Measurements from ENCODE around the gene POU2AF1. TPM values are rescaled to one million over a fixed set of nuclear protein-coding genes. Genes with fewer than 3 reads are reported as not detected.

The POU2AF1 gene
- total RNA-seq, 4 donors from 2014 or later: 0.17 to 2.1 TPM; not detected in 2

GRCh38 chr11:111327908-111328624, 51.0 kb downstream of the POU2AF1 start:
- TF ChIP-seq CTCF (IDR thresholded peaks at IDR 0.05; ENCODE audit: low read depth): no peak

- TF ChIP-seq CTCF (IDR thresholded peaks at IDR 0.05; ENCODE audit: low read depth): no peak
Measured at GRCh38 chr11:111326824-111327223, 52.3 kb downstream of the POU2AF1 start.

- TF ChIP-seq CTCF (IDR thresholded peaks at IDR 0.05; ENCODE audit: low read depth): no peak
Measured at GRCh38 chr11:111325259-111325658, 53.8 kb downstream of the POU2AF1 start.

GRCh38 chr11:111324277-111324720, 54.8 kb downstream of the POU2AF1 start:
- no peak for TF ChIP-seq CTCF (IDR thresholded peaks at IDR 0.05; ENCODE audit: low read depth)

GRCh38 chr11:111322534-111322933, 56.5 kb downstream of the POU2AF1 start:
- no peak for TF ChIP-seq CTCF (IDR thresholded peaks at IDR 0.05; ENCODE audit: low read depth)

GRCh38 chr11:111320728-111321568, 58.1 kb downstream of the POU2AF1 start:
- TF ChIP-seq CTCF (IDR thresholded peaks at IDR 0.05; ENCODE audit: low read depth): no peak

GRCh38 chr11:111319296-111319695, 59.8 kb downstream of the POU2AF1 start:
- no peak for TF ChIP-seq CTCF (IDR thresholded peaks at IDR 0.05; ENCODE audit: low read depth)

Measured in subcutaneous adipose tissue (tissue), 4 donors.